NCI-H524 treated with DMSO at 0.1 percent for 48 hours (cell line): ENCODE results near the gene STARD5.
"Not testable (repeated sequence)": the region's sequence is repeated elsewhere in the genome, so short reads cannot be mapped to it uniquely, and the experiment has no call there.

ENCODE experiments used
- DNase-seq: peaks from one replicate; lab custom pipeline; 2025; lab: John Stamatoyannopoulos, UW

The STARD5 gene

GRCh38 chr15:81337241-81337640 is 13.3 kb upstream of the STARD5 start:
- DNase-seq, result no peak

- DNase-seq, result no peak
Measured at GRCh38 chr15:81336568-81336967, 12.6 kb upstream of the STARD5 start.

GRCh38 chr15:81335631-81336030 is 11.7 kb upstream of the STARD5 start:
- no peak for DNase-seq

GRCh38 chr15:81334768-81335435 is 11.0 kb upstream of the STARD5 start:
- DNase-seq, result no peak

GRCh38 chr15:81333363-81333762 is 9.4 kb upstream of the STARD5 start:
- DNase-seq, result no peak

GRCh38 chr15:81332326-81332725 is 8.4 kb upstream of the STARD5 start:
- no peak for DNase-seq

- DNase-seq, result no peak
Measured at GRCh38 chr15:81331600-81331999, 7.7 kb upstream of the STARD5 start.

GRCh38 chr15:81331141-81331540 is 7.2 kb upstream of the STARD5 start:
- not testable (repeated sequence) for DNase-seq

- no peak for DNase-seq
Measured at GRCh38 chr15:81330366-81331090, 6.6 kb upstream of the STARD5 start.

- no peak for DNase-seq
Measured at GRCh38 chr15:81329446-81329845, 5.5 kb upstream of the STARD5 start.

- no peak for DNase-seq
Measured at GRCh38 chr15:81327516-81327915, 3.6 kb upstream of the STARD5 start.

GRCh38 chr15:81326466-81327212 is 2.7 kb upstream of the STARD5 start:
- no peak for DNase-seq

- DNase-seq, result no peak
Measured at GRCh38 chr15:81323559-81323943, 390 bp downstream of the STARD5 start.

GRCh38 chr15:81322676-81323253 is 1.2 kb downstream of the STARD5 start:
- no peak for DNase-seq

- no peak for DNase-seq
Measured at GRCh38 chr15:81321667-81322066, 2.3 kb downstream of the STARD5 start.

GRCh38 chr15:81317642-81318017 is 6.3 kb downstream of the STARD5 start:
- DNase-seq, result no peak

GRCh38 chr15:81316267-81316666 is 7.7 kb downstream of the STARD5 start:
- DNase-seq, result no peak

GRCh38 chr15:81315452-81316175 is 8.3 kb downstream of the STARD5 start:
- no peak for DNase-seq

GRCh38 chr15:81314378-81314777 is 9.6 kb downstream of the STARD5 start:
- DNase-seq, result no peak

- DNase-seq, result no peak
Measured at GRCh38 chr15:81313686-81314085, 10.3 kb downstream of the STARD5 start.

- DNase-seq, result no peak
Measured at GRCh38 chr15:81312790-81313543, 11.0 kb downstream of the STARD5 start.
